OCI-LY7 (cell line): Measurements from ENCODE around the gene SLC16A10.

ENCODE experiments used
- CTCF ChIP-seq: fragments of 200-600 bp; sonication (generic); conservative IDR thresholded peaks from 2 replicates; pipeline ENCODE4 v1.5.1; 2014; ENCODE audit warnings: mild to moderate bottlenecking, antibody characterized with exemption, low read length, moderate library complexity, mixed read lengths
- EZH2phosphoT487 ChIP-seq: fragments of 200-600 bp; sonication (generic); IDR thresholded peaks from 2 replicates; pipeline ENCODE4 v1.6.1; 2018; ENCODE audit warnings: low read depth, borderline replicate concordance, mild to moderate bottlenecking, mixed run types, antibody characterized with exemption, low read length, moderate library complexity, mixed read lengths

GRCh38 chr6:111252726-111253125, 165.4 kb downstream of the SLC16A10 start:
- no peak for TF ChIP-seq CTCF
- no peak for TF ChIP-seq EZH2phosphoT487
